OCI-LY1 (cell line): ENCODE data around the gene FARP1.

Source experiments
- EZH2 ChIP-seq: fragments of 200-600 bp; sonication (generic), shearing (Covaris generic); IDR thresholded peaks from 2 replicates; pipeline ENCODE4 v1.8.0; 2017; ENCODE audit warnings: borderline replicate concordance, mixed run types, mild to moderate bottlenecking, antibody characterized with exemption, low read length, moderate library complexity, mixed read lengths
- TF ChIP-seq, protein P1 (sequence below): fragments of 200-600 bp; sonication (generic), shearing (Covaris generic); IDR thresholded peaks from 2 replicates; pipeline ENCODE4 v1.5.1; 2017; ENCODE audit warnings: mild to moderate bottlenecking, antibody characterized with exemption, low read length, moderate library complexity, mixed read lengths

GRCh38 chr13:98468929-98469328 is 326.0 kb downstream of the FARP1 start:
- TF ChIP-seq, protein P1, sequence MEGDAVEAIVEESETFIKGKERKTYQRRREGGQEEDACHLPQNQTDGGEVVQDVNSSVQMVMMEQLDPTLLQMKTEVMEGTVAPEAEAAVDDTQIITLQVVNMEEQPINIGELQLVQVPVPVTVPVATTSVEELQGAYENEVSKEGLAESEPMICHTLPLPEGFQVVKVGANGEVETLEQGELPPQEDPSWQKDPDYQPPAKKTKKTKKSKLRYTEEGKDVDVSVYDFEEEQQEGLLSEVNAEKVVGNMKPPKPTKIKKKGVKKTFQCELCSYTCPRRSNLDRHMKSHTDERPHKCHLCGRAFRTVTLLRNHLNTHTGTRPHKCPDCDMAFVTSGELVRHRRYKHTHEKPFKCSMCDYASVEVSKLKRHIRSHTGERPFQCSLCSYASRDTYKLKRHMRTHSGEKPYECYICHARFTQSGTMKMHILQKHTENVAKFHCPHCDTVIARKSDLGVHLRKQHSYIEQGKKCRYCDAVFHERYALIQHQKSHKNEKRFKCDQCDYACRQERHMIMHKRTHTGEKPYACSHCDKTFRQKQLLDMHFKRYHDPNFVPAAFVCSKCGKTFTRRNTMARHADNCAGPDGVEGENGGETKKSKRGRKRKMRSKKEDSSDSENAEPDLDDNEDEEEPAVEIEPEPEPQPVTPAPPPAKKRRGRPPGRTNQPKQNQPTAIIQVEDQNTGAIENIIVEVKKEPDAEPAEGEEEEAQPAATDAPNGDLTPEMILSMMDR, result no peak
- no peak for TF ChIP-seq EZH2
